GM18502 (cell line): ENCODE measurements around the gene PLEKHO2.
A peak's percentile ranks its signal among the peaks of the same experiment; 100 is the strongest.
"Not testable (repeated sequence)": the region's sequence is repeated elsewhere in the genome, so short reads cannot be mapped to it uniquely, and the experiment has no call there.

Experiments
- ATAC-seq: cut with Tn5 transposase; IDR thresholded peaks from one replicate; pipeline ENCODE4 v1.9.1; 2021; ENCODE audit warnings: mild to moderate bottlenecking; ENCODE audit not compliant: unreplicated experiment, poor library complexity

PLEKHO2 gene

GRCh38 chr15:64841344-64842095, at the start of gene PLEKHO2:
Gene PLEKHO2 (plus strand): TSS chr15:64841915. CDS start chr15:64842017, 102 bp downstream.
- peak; percentile 68 for ATAC-seq

GRCh38 chr15:64792282-64792681, 49.4 kb upstream of the PLEKHO2 start:
- no peak for ATAC-seq

GRCh38 chr15:64795299-64795698, 46.4 kb upstream of the PLEKHO2 start:
- ATAC-seq = not testable (repeated sequence)

GRCh38 chr15:64795921-64796320, 45.8 kb upstream of the PLEKHO2 start:
- ATAC-seq = not testable (repeated sequence)

- ATAC-seq = not testable (repeated sequence)
Measured at GRCh38 chr15:64798905-64799304, 42.8 kb upstream of the PLEKHO2 start.

- no peak for ATAC-seq
Measured at GRCh38 chr15:64800476-64800875, 41.2 kb upstream of the PLEKHO2 start.

- no peak for ATAC-seq
Measured at GRCh38 chr15:64803526-64803925, 38.2 kb upstream of the PLEKHO2 start.

- no peak for ATAC-seq
Measured at GRCh38 chr15:64804619-64805018, 37.1 kb upstream of the PLEKHO2 start.

GRCh38 chr15:64806509-64806908, 35.2 kb upstream of the PLEKHO2 start:
- no peak for ATAC-seq

- ATAC-seq = no peak
Measured at GRCh38 chr15:64807051-64807749, 34.5 kb upstream of the PLEKHO2 start.

- no peak for ATAC-seq
Measured at GRCh38 chr15:64807751-64808222, 33.9 kb upstream of the PLEKHO2 start.

GRCh38 chr15:64808785-64809453, 32.8 kb upstream of the PLEKHO2 start:
- ATAC-seq = no peak

GRCh38 chr15:64809649-64810496, 31.8 kb upstream of the PLEKHO2 start:
- ATAC-seq = no peak

GRCh38 chr15:64810497-64811326, 31.0 kb upstream of the PLEKHO2 start:
- ATAC-seq = no peak

- no peak for ATAC-seq
Measured at GRCh38 chr15:64813075-64813474, 28.6 kb upstream of the PLEKHO2 start.

- not testable (repeated sequence) for ATAC-seq
Measured at GRCh38 chr15:64814283-64814682, 27.4 kb upstream of the PLEKHO2 start.

GRCh38 chr15:64814965-64815364, 26.8 kb upstream of the PLEKHO2 start:
- not testable (repeated sequence) for ATAC-seq

- ATAC-seq = no peak
Measured at GRCh38 chr15:64816452-64816851, 25.3 kb upstream of the PLEKHO2 start.

GRCh38 chr15:64824929-64825430, 16.7 kb upstream of the PLEKHO2 start:
- no peak for ATAC-seq
